ENCODE results near the gene CACNA2D2. TPM values are rescaled to one million over a fixed set of nuclear protein-coding genes. Genes with fewer than 3 reads are reported as not detected.
A peak's percentile ranks its signal among the peaks of the same experiment; 100 is the strongest.

Gene CACNA2D2
- total RNA-seq, 1 donor from 2014 or later = 1.00 TPM

GRCh38 chr3:50345008-50345407, 158.4 kb downstream of the CACNA2D2 start:
- FAIRE-seq (no peak), DNase-seq (ENCODE audit: low read depth) (no peak)
- peaks cover 17% of the 10 kb centered on the region for H3K79me2 ChIP-seq (ENCODE audit: insufficient read depth, low read length)
- Mint-ChIP-seq H3K27me3 (ENCODE audit: low read depth, unreplicated experiment) (peaks cover 30% of the 10 kb centered on the region), H3K4me3 (ENCODE audit: unreplicated experiment) (no peak overlapping the region), H3K9me3 (ENCODE audit: unreplicated experiment) (peaks cover 4% of the 10 kb centered on the region), H3K4me1 (ENCODE audit: low read depth, unreplicated experiment) (peaks cover 4% of the 10 kb centered on the region), H3K36me3 (ENCODE audit: low read depth, unreplicated experiment) (peaks cover 4% of the 10 kb centered on the region), H3K27ac (ENCODE audit: unreplicated experiment) (no peak overlapping the region)
- TF ChIP-seq EZH2 (IDR thresholded peaks at IDR 0.05; ENCODE audit: insufficient read depth, low read length) = no peak
- TF ChIP-seq, protein P1, sequence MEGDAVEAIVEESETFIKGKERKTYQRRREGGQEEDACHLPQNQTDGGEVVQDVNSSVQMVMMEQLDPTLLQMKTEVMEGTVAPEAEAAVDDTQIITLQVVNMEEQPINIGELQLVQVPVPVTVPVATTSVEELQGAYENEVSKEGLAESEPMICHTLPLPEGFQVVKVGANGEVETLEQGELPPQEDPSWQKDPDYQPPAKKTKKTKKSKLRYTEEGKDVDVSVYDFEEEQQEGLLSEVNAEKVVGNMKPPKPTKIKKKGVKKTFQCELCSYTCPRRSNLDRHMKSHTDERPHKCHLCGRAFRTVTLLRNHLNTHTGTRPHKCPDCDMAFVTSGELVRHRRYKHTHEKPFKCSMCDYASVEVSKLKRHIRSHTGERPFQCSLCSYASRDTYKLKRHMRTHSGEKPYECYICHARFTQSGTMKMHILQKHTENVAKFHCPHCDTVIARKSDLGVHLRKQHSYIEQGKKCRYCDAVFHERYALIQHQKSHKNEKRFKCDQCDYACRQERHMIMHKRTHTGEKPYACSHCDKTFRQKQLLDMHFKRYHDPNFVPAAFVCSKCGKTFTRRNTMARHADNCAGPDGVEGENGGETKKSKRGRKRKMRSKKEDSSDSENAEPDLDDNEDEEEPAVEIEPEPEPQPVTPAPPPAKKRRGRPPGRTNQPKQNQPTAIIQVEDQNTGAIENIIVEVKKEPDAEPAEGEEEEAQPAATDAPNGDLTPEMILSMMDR (IDR thresholded peaks at IDR 0.05; ENCODE audit: insufficient read depth, low read depth, low read length) = no peak
- H3K4me2 ChIP-seq (ENCODE audit: low read length) = peak overlapping the region; percentile 98
- H2AFZ ChIP-seq (ENCODE audit: low read depth, low read length) = peak overlapping the region; percentile 92
- peaks cover 3% of the 10 kb centered on the region for H3K36me3 ChIP-seq (ENCODE audit: insufficient read depth, low read length)
- no peak overlapping the region for H3K9ac ChIP-seq (ENCODE audit: low read length)
- peaks cover 23% of the 10 kb centered on the region for H3K4me1 ChIP-seq (ENCODE audit: insufficient read depth, low read length)
- no peaks in the 10 kb centered on the region for H3K9me3 ChIP-seq (ENCODE audit: insufficient read depth, low read depth, low read length)
- no peaks in the 10 kb centered on the region for H3K27me3 ChIP-seq (ENCODE audit: insufficient read depth, low read length)
- H3K4me3 ChIP-seq (ENCODE audit: insufficient read depth, low read depth, low read length) = peak overlapping the region; percentile 64
- H4K20me1 ChIP-seq (ENCODE audit: insufficient read depth, low read length) = peaks cover 4% of the 10 kb centered on the region
- H3K27ac ChIP-seq (ENCODE audit: low read depth, low read length) = no peak overlapping the region

GRCh38 chr3:50342813-50343633, 160.4 kb downstream of the CACNA2D2 start:
- Histone ChIP-seq H3K27ac (ENCODE audit: low read depth, low read length) (no peak overlapping the region), H3K4me2 (ENCODE audit: low read length) (no peak overlapping the region), H4K20me1 (ENCODE audit: insufficient read depth, low read length) (peaks cover 4% of the 10 kb centered on the region), H2AFZ (ENCODE audit: low read depth, low read length) (no peak overlapping the region), H3K27me3 (ENCODE audit: insufficient read depth, low read length) (no peaks in the 10 kb centered on the region), H3K9me3 (ENCODE audit: insufficient read depth, low read depth, low read length) (no peaks in the 10 kb centered on the region), H3K9ac (ENCODE audit: low read length) (no peak overlapping the region), H3K4me3 (ENCODE audit: insufficient read depth, low read depth, low read length) (no peak overlapping the region), H3K36me3 (ENCODE audit: insufficient read depth, low read length) (no peaks in the 10 kb centered on the region), H3K79me2 (ENCODE audit: insufficient read depth, low read length) (no peaks in the 10 kb centered on the region), H3K4me1 (ENCODE audit: insufficient read depth, low read length) (peaks cover 18% of the 10 kb centered on the region)
- no peak overlapping the region for H3K27ac Mint-ChIP-seq (ENCODE audit: unreplicated experiment)
- no peaks in the 10 kb centered on the region for H3K36me3 Mint-ChIP-seq (ENCODE audit: low read depth, unreplicated experiment)
- peaks cover 36% of the 10 kb centered on the region for H3K27me3 Mint-ChIP-seq (ENCODE audit: low read depth, unreplicated experiment)
- no peak overlapping the region for H3K4me3 Mint-ChIP-seq (ENCODE audit: unreplicated experiment)
- no peak for FAIRE-seq
- H3K9me3 Mint-ChIP-seq (ENCODE audit: unreplicated experiment) = peaks cover 6% of the 10 kb centered on the region
- DNase-seq (ENCODE audit: low read depth) = no peak
- H3K4me1 Mint-ChIP-seq (ENCODE audit: low read depth, unreplicated experiment) = peaks cover 9% of the 10 kb centered on the region
- TF ChIP-seq, protein P1 (IDR thresholded peaks at IDR 0.05; ENCODE audit: insufficient read depth, low read depth, low read length) = no peak
- TF ChIP-seq EZH2 (IDR thresholded peaks at IDR 0.05; ENCODE audit: insufficient read depth, low read length) = no peak
